Activated T-cell treated with anti-CD3 and anti-CD28 coated beads for 24 hours (primary cell): ENCODE data around the gene PITPNM3.

Source experiments
- DNase-seq: peaks from one replicate; pipeline ENCODE4 v3.0.0-alpha.2; 2020; ENCODE audit warnings: low read depth

PITPNM3 gene

DNA sequence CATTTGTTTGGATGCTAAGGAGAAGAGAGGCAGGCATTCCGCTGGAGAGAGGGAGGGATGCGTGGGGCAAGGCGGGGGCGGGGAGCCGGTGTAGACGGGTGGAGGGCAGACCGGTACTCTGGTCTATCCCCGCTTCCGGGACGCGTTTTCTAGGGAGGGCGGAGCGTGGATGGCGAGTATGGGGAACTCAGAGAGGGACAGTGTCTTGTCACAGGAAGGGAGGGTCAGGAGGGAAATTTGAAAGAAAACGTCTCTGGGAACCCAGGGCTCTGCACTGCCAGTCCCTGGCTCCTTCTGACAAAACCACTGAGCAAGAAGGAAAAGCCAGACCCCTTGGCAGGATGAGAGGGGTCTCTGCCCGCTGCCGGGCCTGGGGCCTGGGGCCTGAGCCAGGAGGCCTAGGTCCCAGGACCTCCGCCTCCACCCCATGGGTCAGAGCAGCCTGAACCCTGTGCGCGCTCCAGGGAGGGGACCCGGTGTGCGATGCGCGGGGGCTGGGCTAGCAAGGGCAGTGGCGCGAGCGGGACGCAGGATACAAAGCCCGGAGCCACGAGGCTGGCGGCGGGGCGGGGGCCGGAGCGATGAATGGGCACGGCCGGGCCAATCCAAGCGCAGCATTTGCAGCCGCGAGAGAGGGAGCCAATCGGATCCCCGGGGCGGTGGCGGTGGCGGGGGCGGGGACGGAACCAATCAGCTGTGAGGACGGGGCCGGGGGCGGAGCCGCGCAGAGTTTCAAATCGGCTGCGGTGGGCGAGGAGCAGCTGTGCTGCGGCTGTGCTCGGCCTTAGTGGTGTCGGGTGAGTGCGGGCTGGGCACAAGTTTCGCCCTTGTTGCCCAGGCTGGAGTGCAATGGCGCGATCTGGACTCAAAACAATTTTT, 112.4 kb downstream of the PITPNM3 start, which contains the start of gene PIMREG:
Gene PIMREG, plus strand, starts transcription at position 764 of the 879 bp plus-strand sequence. CDS start 656 bp downstream, outside the sequence.
- DNase-seq: peak; percentile 93

DNA sequence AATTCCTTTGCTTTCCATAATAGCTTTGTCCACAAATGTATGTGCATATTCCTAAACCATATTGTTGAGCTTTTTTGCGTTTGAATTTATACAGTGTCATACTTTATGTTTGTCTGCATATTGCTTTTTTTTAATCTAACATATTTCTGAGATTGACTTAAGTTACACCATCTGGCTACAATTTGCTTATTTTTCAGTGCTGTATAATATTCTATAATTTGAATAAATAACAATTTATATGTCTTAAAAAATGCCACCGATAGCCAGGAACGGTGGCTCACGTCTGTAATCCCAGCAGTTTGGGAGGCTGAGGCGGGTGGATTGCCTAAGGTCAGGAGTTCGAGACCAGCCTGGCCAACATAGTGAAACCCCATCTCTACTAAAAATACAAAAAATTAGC, 113.6 kb downstream of the PITPNM3 start:
- no peak for DNase-seq

DNA sequence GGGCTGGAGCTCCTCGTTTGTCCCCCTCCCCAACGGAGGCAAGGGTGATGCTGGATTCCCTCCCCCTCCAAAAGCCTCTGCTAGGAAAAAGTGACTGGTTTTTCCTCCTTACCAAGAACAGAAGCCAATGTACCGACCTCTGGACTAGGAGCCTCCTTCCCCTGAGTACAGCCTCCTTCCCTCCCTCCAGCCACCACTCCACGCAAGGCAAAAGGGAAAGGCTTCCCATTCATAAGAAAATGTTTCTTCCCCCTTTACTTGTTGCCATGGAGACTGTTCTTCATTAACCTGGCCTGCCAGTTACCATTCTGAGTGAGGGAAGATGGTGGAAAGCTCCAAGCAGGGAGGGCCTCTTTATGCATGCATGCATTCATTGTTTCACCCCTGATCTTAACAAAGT, 116.4 kb downstream of the PITPNM3 start:
- DNase-seq: no peak

DNA sequence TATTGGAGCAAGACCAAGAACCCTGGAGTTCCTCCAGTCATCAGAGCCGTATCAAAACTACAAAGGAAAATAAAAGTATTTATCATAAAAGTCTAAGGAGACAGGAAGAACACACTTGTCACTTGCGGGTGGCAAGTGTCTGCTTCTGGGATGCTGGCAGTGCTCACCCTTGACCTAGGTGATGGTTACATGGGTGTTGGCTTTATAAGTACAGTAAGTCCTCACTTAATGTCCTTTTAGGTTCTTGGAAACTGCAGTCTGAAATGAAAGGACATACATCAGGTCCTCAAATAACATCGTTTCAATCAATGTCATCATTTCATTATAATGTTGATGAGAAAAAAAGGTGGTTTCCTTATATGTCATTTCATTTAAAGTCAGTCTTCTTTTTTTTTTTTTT, 118.4 kb downstream of the PITPNM3 start:
- no peak for DNase-seq

DNA sequence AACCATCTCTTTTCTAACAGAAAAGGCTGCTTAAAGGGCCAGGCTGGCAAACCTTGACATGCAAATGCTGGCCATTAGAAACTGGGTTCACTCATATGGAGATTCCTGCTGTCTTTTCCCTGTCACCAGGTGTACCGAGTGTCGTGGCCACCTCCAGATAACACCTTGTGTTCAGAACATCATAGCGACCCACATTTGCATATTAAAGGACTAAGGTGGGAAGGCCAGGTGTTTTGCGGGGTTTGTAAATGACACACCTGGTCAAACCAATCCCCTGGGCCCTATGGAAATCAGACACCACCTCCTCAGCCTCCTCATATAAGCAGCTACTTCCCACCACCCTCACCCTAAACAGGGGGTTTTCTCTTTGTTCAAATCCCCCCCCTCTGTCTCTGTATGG, 118.9 kb downstream of the PITPNM3 start:
- no peak for DNase-seq

DNA sequence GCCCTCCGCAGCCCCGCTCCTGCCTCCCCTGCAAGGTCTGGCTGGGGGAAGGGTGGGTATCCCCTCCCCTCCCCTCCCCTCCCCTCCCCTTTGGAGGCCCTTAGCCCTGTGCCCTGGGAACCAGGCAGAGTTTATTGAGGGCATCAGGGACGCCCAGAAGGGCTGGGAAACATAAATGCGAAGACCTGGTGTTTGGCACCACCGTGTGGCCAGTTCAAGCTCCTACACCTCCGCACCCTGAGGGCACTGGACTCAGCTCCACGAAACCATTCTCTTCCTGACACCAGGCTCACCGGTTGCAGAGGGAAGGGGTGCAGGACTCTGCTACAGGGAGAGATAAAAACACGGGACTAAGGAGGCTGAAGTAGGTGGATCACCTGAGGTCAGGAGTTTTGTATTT, 120.4 kb downstream of the PITPNM3 start:
- DNase-seq: peak; percentile 54

DNA sequence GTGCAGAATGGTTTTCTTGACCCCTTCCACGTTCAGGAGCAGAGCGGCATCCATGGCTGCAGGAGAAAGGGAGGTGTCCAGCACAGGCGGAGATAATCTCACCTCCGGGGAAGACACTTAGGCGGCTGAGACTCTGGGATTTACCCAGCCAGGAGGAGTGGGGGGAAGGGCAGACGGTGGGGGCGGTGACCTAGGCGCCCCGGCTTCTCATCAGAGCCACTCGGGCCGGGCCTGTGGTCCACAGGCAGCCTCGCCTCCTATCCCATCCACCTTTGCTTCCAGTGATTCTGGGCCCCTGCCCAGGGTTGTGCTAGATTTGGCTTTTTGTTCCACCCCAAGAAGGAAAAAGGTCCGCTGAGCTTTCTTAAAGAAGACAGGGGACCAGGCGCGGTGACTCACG, 121.3 kb downstream of the PITPNM3 start, which contains the start of gene AIPL1:
Gene AIPL1, minus strand, starts transcription at position 71 of the 400 bp plus-strand sequence. Its CDS starts 17 bp downstream, at position 54.
- no peak for DNase-seq

DNA sequence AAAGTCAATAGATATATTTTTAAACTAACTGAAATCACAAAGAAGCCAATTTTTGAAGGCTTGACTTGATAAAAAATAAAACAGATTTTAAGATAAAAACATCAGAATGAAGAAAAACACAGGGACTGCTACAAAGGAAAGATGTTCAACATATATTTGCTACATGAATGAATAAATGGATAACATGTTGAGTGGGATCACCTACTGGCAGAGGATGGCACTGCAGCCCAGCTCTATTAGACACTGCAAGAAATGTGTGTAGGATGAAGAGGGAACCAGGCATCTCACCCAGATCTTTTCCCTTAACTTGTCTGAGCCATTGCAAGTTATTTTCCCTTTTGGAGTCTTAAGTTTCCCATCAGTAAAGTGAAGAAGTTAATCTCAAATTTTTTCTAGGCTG, 125.6 kb downstream of the PITPNM3 start:
- no peak for DNase-seq

DNA sequence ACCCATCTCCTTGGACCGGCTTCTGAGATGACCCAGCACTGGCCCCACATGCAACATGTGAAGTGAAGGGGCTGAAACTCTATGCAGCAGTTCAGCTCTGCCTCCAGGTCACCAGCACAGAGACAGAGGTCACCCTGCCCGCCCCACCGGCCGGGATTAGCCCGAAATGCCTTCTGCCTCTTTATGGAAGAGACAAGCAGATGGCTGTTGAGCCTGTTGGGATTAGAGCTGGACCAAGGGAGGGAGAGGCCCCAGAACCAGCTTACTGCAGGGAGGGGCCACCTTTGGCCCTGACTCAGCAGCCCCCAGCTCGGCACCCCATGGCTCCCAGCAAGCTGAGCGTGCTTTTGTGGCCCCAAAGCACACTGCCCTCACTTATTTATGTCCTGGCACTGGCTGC, 127.1 kb downstream of the PITPNM3 start:
- DNase-seq: no peak

DNA sequence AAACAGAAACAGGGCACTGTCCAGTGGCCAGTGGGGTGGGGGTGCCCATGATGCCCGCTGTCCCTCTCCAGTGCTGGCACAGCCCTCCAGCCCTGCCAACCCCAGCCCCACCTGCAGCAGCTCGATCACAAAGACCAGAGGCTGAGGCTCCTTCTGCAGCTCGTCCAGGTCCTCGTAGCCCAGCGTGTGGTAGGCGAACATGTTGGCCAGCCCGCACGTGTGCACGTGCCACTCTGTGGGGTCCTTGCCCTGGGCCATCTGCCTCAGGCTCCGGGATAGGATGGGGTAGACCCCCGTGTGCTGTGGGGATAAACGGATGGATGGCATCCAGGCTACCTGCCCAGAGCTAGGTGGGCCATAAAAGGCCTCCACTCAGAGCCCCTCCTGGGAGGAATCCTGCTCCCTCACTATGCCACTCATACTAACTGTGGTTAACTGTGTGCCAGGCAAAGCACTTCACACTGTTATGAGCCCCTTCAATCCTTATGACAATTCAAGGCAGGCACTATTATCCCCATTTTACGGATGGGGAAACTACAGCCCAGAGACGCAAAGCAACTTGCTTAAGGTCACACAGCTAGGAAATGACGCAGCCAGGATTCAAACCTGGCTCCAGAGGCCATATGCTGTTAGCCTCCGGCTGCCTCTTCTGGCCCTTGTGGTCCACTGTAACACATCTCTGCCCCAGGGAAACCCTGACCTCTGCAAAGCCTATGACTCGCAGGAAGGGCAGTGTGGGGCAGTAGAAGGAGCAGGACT, 128.0 kb downstream of the PITPNM3 start:
- DNase-seq: no peak

DNA sequence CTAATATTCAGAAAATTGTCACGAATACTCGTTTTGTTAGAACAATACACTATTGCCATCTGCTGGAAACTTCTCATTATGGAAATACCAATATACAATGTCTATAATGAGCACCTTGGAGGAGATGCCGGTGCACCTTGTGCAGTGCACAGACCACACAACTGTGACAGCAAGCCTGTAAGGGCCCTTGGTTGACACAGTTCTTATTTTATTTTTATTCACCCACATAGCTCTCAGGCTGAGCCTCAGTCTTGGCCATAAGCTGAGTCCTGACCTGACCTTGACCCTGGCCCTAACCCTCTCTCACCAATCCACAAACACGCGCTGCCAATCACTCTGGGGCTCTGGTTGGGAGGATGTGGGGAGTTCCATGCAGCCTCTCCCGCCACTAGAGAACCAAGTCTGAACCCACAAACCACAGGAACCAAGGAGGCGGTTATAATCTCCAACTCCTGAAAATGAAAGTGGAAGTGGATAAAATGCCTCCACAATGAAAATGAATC, 129.0 kb downstream of the PITPNM3 start:
- DNase-seq: peak; percentile 31

DNA sequence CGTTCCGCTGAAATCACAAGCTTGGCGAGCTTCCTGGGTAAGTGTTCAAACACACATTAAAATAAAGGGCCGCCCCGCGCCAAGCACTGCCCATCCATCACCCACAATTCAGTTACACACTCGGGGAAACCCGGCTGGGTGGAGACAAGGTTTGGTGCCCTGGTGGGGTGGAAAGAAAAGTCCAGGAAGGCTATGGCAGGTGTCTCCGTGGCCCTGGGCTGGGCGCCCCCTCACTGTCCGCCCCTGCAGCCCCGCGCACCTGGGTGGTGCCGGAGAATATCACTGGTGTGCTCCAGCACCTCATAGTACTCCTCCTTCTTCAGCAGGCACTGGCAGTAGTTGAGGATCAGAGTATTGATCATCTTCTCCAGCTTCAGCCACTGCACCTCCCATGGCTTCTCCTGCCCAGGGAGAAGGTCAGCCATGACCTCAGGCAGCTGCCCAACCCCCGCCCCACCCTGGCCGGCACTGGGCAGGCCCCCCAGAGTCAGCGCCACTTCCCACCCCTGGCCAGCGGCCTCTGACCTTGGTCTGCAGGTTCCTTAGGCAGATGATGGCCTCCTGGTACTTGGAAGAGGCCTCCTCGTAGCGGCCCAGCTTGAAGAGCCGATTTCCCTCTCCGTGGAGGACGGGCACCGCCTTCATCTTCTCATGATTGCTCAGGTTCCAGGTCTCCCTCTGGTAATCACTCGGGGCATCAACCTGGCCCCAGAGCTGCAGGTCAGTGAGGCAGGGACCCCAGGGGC, 129.8 kb downstream of the PITPNM3 start:
- DNase-seq: no peak

DNA sequence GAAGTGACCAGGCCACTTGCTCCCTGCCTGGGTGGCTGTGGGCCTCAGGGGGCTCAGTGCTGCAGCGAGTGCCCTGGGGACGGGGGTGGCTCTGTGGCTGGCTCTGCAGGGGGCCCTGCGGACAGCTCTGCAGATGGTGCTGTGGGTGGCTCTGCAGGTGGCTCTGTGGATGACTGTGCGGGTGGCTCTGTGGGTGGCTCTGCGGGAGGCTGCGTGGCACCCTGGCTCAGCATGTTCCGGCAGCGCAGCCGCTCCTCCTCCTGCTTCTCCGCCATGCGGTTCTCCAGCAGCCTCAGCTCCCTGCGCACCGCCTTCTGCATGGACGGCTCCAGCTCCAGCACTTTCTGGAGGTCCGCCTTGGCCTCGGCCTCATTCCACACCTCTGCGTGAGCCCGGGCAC, 130.9 kb downstream of the PITPNM3 start:
- no peak for DNase-seq

DNA sequence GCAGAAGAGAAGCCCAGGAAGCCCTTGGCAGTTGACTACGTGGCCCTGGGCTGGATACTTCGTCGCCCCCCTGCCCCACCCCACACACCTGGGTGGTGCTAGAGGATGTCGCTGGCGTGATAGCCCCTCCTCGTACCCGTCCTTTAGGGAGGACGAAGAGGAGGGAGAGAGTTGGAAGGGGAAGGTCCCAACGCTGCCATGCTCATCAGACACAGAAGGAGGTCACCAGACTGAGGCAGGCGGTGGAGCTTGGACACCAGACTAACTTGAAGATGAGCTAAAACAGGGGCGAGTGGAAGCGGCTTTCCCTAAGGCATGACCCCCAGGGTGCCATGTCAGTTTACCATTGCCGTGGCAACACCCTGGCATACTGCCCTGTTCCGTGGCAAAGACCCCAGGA, 132.4 kb downstream of the PITPNM3 start:
- DNase-seq: no peak

DNA sequence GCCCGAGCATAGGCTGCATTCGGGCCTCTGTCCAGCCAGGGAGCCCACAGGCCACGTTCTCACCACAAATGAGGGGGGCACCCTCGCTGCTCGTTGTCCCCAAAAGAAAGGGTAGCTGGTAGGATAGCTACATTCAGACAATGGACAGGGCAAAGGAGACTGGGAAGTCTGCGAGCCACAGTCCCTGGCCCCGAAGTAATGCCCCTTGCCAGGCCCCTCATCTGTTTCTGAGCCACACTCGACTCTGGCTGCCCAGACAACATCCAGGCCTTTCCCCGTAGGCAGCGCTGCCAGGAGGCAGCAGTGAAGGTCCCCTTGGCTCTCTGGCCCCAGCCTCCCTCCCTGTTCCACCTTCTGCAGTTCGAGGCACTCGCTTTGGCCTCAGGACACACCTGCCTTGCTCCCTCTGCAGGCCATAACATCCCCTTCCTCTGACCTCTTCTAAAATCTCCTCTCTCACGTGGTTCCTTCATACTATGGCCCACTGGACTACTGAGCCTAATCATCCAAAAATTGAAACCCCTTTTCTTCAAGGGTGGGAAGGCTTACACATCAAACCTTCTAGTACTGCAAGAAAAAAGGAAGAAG, 133.6 kb downstream of the PITPNM3 start:
- DNase-seq: no peak

DNA sequence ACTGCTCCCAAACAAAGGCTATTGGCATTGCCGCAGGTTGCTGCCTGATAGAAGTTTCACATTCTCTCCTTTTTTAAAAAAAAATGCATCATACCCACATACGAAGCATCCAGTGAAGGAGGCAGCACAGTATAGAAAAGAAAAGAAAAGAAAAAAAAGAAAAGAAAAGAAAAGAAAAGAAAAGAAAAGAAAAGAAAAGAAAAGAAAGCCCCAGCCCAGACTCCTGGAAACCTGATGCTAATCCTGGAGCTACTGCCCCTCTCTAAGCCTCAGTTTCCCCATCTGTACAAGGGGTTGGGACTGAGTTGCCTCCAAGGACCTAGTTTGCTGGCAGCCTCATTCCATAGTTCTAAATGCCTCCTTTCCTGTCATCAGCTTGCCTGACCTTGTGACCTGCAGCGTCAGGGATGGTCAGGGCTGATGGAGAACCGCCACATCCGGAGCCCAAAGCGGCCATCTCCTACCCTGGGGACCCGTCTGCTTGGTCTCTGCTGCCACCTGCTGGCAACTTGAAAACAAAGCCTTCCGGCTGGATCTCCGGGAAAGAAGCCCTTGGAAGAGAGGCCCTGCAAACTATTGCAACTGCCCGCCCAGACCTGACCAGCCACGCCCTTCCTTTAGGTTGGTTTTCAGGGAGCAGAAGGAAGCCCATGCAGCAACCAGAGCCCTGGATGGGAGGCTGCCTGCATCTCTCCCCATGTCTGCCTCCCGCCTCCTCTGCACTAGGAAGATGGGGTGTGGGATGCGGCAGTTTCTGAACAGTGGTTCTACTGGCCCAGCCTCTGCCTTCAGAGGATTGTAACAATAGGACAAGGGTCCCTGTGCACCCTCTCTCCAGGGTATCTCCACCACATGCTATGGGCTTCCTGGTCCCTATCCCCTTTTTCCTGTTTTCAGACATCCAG, 134.4 kb downstream of the PITPNM3 start:
- peak; percentile 69 for DNase-seq

DNA sequence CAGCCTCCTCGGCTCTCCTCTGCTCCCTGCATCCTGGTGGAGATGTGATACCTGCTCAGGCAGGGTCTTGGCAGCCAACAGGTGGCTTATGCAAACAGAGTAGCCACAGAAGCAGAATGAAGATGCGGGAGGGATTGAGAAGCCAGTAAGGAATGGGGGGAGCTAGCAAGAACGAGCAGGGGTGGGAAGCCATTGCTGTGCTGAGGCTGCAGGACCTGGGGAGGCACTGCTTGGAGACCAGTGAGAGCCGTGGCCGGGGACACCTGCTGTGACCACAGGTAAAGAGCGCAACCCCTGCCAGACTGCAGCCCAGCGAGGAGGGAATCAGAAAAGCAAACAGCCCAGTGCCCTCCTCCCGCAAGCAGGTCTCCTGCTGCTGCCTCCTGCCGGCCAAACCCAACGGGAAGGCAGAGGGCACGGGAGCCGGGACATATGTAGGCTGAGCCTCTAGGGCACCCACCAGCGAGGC, 136.1 kb downstream of the PITPNM3 start:
- DNase-seq: no peak

DNA sequence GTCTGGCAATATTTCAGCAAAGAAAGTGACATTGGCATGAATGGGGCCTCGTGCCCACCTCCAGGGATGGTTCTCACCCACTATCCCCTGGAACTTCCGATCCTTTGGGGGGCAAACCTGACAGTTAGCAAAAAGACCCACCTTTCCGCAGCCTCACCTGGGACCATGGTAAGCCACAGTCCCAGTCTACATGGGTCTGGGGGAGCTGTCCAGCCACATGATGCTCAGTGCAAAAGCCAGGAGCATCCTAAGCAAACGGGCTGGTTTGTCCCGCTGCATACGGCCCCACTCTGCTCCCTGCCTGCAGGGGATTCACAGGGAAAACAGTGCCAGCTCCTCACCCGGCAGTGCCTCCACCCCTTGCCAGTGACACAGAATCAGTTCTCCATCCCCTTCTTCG, 140.7 kb downstream of the PITPNM3 start:
- DNase-seq: no peak

DNA sequence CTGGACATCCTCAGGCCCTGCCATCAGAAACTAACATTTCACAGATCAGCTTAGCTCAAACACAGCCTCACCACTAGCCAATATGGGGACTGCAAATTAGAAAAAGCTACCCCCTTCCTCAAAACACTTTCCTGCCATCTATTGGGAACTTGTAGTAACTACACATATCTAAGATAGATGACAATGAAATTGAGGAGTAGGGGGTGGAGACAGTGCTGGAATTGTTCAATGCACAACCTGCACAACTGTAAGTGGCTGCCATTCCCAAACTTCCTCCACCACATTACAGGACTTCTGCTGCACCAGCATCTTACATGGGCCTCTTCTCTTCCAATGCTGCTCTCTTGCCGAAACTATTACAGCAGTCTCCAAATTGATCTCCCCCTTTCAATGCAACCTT, 143.3 kb downstream of the PITPNM3 start:
- no peak for DNase-seq

DNA sequence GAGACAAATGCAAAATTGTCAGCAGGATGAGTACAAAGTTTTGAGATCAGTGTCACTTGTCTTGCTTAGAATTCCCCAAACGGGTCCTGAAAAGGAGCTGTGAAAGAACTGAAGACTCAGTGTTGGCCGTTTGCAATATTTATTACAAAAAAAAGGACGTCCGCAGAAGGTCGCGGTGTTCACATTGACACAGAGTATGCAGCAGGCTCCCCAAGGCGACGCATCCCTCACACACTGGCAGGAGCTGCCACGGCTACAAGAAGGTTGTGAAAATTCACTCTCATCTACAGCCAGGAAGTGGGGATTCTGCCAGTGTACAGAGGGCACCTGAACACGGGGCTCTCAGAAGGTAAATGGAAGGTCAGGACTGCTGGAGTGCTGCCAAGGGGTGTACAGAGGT, 147.6 kb downstream of the PITPNM3 start:
- no peak for DNase-seq

DNA sequence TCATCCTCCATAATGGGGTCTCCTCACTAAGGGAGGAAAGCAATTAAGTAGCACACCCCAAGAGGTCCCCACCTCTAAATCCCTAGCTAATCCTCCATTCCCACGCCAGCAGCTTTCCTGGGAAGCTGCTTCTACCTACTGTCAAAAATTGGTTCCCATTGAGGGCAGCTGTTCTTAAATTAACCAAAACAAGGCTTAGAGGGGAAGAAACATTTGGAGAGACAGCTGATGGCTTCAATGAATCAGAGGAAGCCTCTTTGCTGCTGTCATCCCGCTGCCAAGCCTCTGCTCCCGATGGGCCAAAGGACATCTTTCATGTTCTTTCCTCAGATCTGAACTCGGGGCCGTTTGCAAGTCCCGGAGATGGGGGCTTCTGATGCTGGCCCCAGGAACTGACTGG, 148.1 kb downstream of the PITPNM3 start:
- DNase-seq: no peak
